ENCODE data around the gene JKAMP. TPM values are rescaled to one million over a fixed set of nuclear protein-coding genes. Genes with fewer than 3 reads are reported as not detected.
"Not testable (repeated sequence)": the region's sequence is repeated elsewhere in the genome, so short reads cannot be mapped to it uniquely, and the experiment has no call there.

JKAMP gene
- 65.1 TPM for polyA plus RNA-seq
- long read RNA-seq, donor 1, transcript JKAMP-201 (7 exons, 1,726 nt) = major isoform, 6 of 11 reads
- long read RNA-seq, donor 1, partial matches to known transcripts = 0 of 11 reads
- long read RNA-seq, donor 1, other reads (novel, unspliced or antisense) = 0 of 11 reads
- long read RNA-seq, donor 2, transcript JKAMP-205 (2 exons, 569 nt) = minor isoform, 8 of 36 reads
- long read RNA-seq, donor 2, transcript JKAMP-201 (7 exons, 1,726 nt) = major isoform, 16 of 36 reads
- long read RNA-seq, donor 2, transcript JKAMP-203 (7 exons, 1,636 nt) = minor isoform, 5 of 36 reads
- long read RNA-seq, donor 2, partial matches to known transcripts = 0 of 36 reads
- long read RNA-seq, donor 2, other reads (novel, unspliced or antisense) = 0 of 36 reads
- long read RNA-seq, donor 3 = 0 reads
- long read RNA-seq, donor 4, transcript JKAMP-201 (7 exons, 1,726 nt) = major isoform, 5 of 6 reads
- long read RNA-seq, donor 4, partial matches to known transcripts = 0 of 6 reads
- long read RNA-seq, donor 4, other reads (novel, unspliced or antisense) = 0 of 6 reads
- long read RNA-seq, donor 5, transcript JKAMP-201 (7 exons, 1,726 nt) = major isoform, 8 of 19 reads
- long read RNA-seq, donor 5, transcript JKAMP-214 (6 exons, 2,302 nt) = minor isoform, 5 of 19 reads
- long read RNA-seq, donor 5, transcript JKAMP-203 (7 exons, 1,636 nt) = minor isoform, 5 of 19 reads
- long read RNA-seq, donor 5, partial matches to known transcripts = 0 of 19 reads
- long read RNA-seq, donor 5, other reads (novel, unspliced or antisense) = 0 of 19 reads
- long read RNA-seq, donor 6, transcript JKAMP-201 (7 exons, 1,726 nt) = major isoform, 14 of 23 reads
- long read RNA-seq, donor 6, partial matches to known transcripts = 0 of 23 reads
- long read RNA-seq, donor 6, other reads (novel, unspliced or antisense) = 0 of 23 reads
- long read RNA-seq, donor 7, transcript JKAMP-201 (7 exons, 1,726 nt) = major isoform, 7 of 20 reads
- long read RNA-seq, donor 7, transcript JKAMP-205 (2 exons, 569 nt) = minor isoform, 5 of 20 reads
- long read RNA-seq, donor 7, partial matches to known transcripts = 0 of 20 reads
- long read RNA-seq, donor 7, other reads (novel, unspliced or antisense) = 0 of 20 reads
- long read RNA-seq, donor 8, transcript JKAMP-203 (7 exons, 1,636 nt) = minor isoform, 6 of 30 reads
- long read RNA-seq, donor 8, transcript JKAMP-201 (7 exons, 1,726 nt) = major isoform, 14 of 30 reads
- long read RNA-seq, donor 8, partial matches to known transcripts = 5 of 30 reads
- long read RNA-seq, donor 8, other reads (novel, unspliced or antisense) = 0 of 30 reads
- long read RNA-seq, donor 9, transcript JKAMP-201 (7 exons, 1,726 nt) = major isoform, 24 of 35 reads
- long read RNA-seq, donor 9, transcript JKAMP-203 (7 exons, 1,636 nt) = minor isoform, 6 of 35 reads
- long read RNA-seq, donor 9, partial matches to known transcripts = 0 of 35 reads
- long read RNA-seq, donor 9, other reads (novel, unspliced or antisense) = 0 of 35 reads
- long read RNA-seq, donor 10, transcript JKAMP-201 (7 exons, 1,726 nt) = major isoform, 15 of 31 reads
- long read RNA-seq, donor 10, transcript JKAMP-203 (7 exons, 1,636 nt) = minor isoform, 6 of 31 reads
- long read RNA-seq, donor 10, transcript JKAMP-214 (6 exons, 2,302 nt) = minor isoform, 6 of 31 reads
- long read RNA-seq, donor 10, partial matches to known transcripts = 0 of 31 reads
- long read RNA-seq, donor 10, other reads (novel, unspliced or antisense) = 0 of 31 reads
- long read RNA-seq, donor 11, transcript JKAMP-203 (7 exons, 1,636 nt) = minor isoform, 5 of 29 reads
- long read RNA-seq, donor 11, transcript JKAMP-201 (7 exons, 1,726 nt) = major isoform, 15 of 29 reads
- long read RNA-seq, donor 11, partial matches to known transcripts = 0 of 29 reads
- long read RNA-seq, donor 11, other reads (novel, unspliced or antisense) = 0 of 29 reads

DNA sequence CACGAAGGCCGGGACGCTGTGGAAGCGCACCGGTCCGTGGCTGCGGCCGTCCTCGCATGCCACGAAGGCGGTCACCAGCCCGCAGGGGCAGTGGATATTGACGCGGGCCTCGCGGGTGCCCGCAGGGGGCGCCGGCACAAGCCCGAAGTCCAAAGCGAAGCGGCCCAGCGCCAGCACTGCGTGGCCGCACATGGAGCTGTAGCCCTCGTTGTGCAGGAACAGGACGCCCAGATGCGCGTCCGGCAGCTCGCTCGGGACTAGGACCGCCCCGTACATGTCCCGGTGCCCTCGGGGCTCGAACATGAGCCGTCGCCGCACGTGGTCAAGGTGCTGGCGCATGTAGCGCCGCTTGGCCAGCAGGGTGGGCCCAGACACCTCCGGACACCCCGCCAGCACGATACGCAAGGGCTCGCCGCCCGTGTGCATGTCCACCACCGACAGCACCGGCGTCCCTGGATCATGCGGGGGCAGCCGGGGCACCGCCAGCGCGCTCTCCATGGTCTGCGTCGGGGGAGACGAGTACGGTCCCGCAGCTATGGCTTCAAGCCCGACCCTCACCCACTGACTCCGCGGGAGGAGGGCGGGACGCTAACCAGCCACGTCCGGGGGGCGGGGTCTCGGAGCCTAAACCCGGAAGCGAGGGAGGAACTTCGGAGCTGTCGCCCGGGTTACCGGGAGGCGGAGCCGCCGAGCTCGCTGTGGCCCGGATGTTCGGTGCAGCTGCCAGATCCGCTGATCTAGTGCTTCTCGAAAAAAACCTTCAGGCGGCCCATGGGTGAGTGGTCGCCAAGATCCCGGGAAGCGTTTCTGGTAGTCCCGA is at the start of gene JKAMP, which contains the start of gene L3HYPDH:
TSS of gene JKAMP (plus strand) at position 699 of the 820 bp plus-strand sequence. CDS start at position 772, 73 bp downstream.
TSS of gene L3HYPDH (minus strand) at position 590 of the 820 bp plus-strand sequence. CDS start at position 498, 92 bp downstream.
- Histone ChIP-seq H3K4me1 (ENCODE audit: control insufficient read depth, insufficient read depth, low read length) (peaks cover 34% of the 10 kb centered on the region), H3K9me3 (ENCODE audit: control insufficient read depth, low read depth, low read length) (no peaks in the 10 kb centered on the region), H3K27me3 (ENCODE audit: control insufficient read depth, insufficient read depth, low read length) (no peaks in the 10 kb centered on the region), H3K4me3 (ENCODE audit: low read length) (peak within 1 kb of the TSS; percentile 95), H3K36me3 (ENCODE audit: control insufficient read depth, insufficient read depth, low read length) (peaks cover 8% of the 10 kb centered on the region), H3K27ac (ENCODE audit: low read length) (peak within 1 kb of the TSS; percentile 94)
- DNase-seq = peak; percentile 95 to 97
- WGBS (ENCODE audit: insufficient coverage, low lambda C conversion rate) = no CpG with 5 or more reads among the region's 92 CpGs

- H3K4me3 ChIP-seq (ENCODE audit: low read length) = no peak overlapping the region
- H3K27ac ChIP-seq (ENCODE audit: low read length) = no peak overlapping the region
- no CpG with 5 or more reads among the region's 3 CpGs for WGBS (ENCODE audit: insufficient coverage, low lambda C conversion rate)
- no peak for DNase-seq
- H3K27me3 ChIP-seq (ENCODE audit: control insufficient read depth, insufficient read depth, low read length) = no peaks in the 10 kb centered on the region
- H3K9me3 ChIP-seq (ENCODE audit: control insufficient read depth, low read depth, low read length) = no peaks in the 10 kb centered on the region
- no peaks in the 10 kb centered on the region for H3K36me3 ChIP-seq (ENCODE audit: control insufficient read depth, insufficient read depth, low read length)
- no peaks in the 10 kb centered on the region for H3K4me1 ChIP-seq (ENCODE audit: control insufficient read depth, insufficient read depth, low read length)
Observed at GRCh38 chr14:59435101-59435500, 49.2 kb upstream of the JKAMP start.

GRCh38 chr14:59435987-59436386 is 48.3 kb upstream of the JKAMP start:
- Histone ChIP-seq H3K9me3 (ENCODE audit: control insufficient read depth, low read depth, low read length) (no peaks in the 10 kb centered on the region), H3K4me1 (ENCODE audit: control insufficient read depth, insufficient read depth, low read length) (no peaks in the 10 kb centered on the region), H3K4me3 (ENCODE audit: low read length) (no peak overlapping the region), H3K36me3 (ENCODE audit: control insufficient read depth, insufficient read depth, low read length) (no peaks in the 10 kb centered on the region), H3K27ac (ENCODE audit: low read length) (no peak overlapping the region), H3K27me3 (ENCODE audit: control insufficient read depth, insufficient read depth, low read length) (no peaks in the 10 kb centered on the region)
- no peak for DNase-seq
- WGBS (ENCODE audit: insufficient coverage, low lambda C conversion rate) = no CpG with 5 or more reads among the region's 1 CpG

GRCh38 chr14:59438195-59438647 is 46.1 kb upstream of the JKAMP start:
- H3K4me1 ChIP-seq (ENCODE audit: control insufficient read depth, insufficient read depth, low read length) = no peaks in the 10 kb centered on the region
- no peaks in the 10 kb centered on the region for H3K36me3 ChIP-seq (ENCODE audit: control insufficient read depth, insufficient read depth, low read length)
- no peak overlapping the region for H3K4me3 ChIP-seq (ENCODE audit: low read length)
- no peak for DNase-seq
- no peak overlapping the region for H3K27ac ChIP-seq (ENCODE audit: low read length)
- H3K27me3 ChIP-seq (ENCODE audit: control insufficient read depth, insufficient read depth, low read length) = no peaks in the 10 kb centered on the region
- H3K9me3 ChIP-seq (ENCODE audit: control insufficient read depth, low read depth, low read length) = no peaks in the 10 kb centered on the region
- WGBS (ENCODE audit: insufficient coverage, low lambda C conversion rate) = 100% methylated on average over 1 of the region's 1 CpG

DNA sequence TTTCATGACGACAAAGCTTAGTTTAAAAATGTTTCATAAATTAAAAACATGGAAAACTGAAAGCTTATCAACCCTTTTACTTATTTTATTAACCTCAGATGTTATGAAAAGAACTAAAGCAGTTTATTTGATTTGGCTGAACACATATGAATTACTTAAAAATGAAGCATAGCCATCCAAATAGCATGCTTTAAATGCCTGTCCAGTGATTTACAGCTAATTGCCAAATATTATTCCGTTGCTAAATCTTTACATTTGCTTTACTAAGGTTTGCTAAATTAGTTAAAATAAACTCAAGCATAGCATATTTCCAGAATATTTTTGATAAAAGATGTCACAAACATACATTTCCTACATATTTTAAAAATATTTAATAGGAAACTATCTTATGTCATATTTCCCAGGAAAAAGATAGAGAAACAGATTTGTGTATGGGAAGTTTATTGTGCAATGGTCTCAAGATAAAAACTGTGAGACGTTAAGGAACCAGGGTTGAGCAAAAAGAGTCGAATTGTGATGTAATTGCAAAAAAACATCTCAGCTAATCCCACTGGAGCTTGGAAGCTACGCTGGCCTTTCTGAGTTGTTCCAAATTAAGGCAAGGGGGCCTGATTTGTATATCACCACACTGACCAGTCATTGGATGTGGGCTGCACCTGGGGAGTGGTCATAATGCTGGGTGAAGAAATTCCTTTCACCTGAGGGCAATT is 44.9 kb upstream of the JKAMP start:
- H3K27ac ChIP-seq (ENCODE audit: low read length) = no peak overlapping the region
- H3K36me3 ChIP-seq (ENCODE audit: control insufficient read depth, insufficient read depth, low read length) = no peaks in the 10 kb centered on the region
- H3K27me3 ChIP-seq (ENCODE audit: control insufficient read depth, insufficient read depth, low read length) = no peaks in the 10 kb centered on the region
- no peaks in the 10 kb centered on the region for H3K9me3 ChIP-seq (ENCODE audit: control insufficient read depth, low read depth, low read length)
- DNase-seq = no peak
- 86% methylated on average over 3 of the region's 5 CpGs for WGBS (ENCODE audit: insufficient coverage, low lambda C conversion rate)
- H3K4me1 ChIP-seq (ENCODE audit: control insufficient read depth, insufficient read depth, low read length) = no peaks in the 10 kb centered on the region
- H3K4me3 ChIP-seq (ENCODE audit: low read length) = no peak overlapping the region

GRCh38 chr14:59448673-59449072 is 35.6 kb upstream of the JKAMP start:
- not testable (repeated sequence) for DNase-seq
- no CpG with 5 or more reads among the region's 2 CpGs for WGBS (ENCODE audit: insufficient coverage, low lambda C conversion rate)

GRCh38 chr14:59450716-59451115 is 33.6 kb upstream of the JKAMP start:
- Histone ChIP-seq H3K9me3 (ENCODE audit: control insufficient read depth, low read depth, low read length) (no peaks in the 10 kb centered on the region), H3K27ac (ENCODE audit: low read length) (no peak overlapping the region), H3K27me3 (ENCODE audit: control insufficient read depth, insufficient read depth, low read length) (no peaks in the 10 kb centered on the region), H3K4me1 (ENCODE audit: control insufficient read depth, insufficient read depth, low read length) (no peaks in the 10 kb centered on the region), H3K36me3 (ENCODE audit: control insufficient read depth, insufficient read depth, low read length) (no peaks in the 10 kb centered on the region), H3K4me3 (ENCODE audit: low read length) (no peak overlapping the region)
- DNase-seq = no peak
- WGBS (ENCODE audit: insufficient coverage, low lambda C conversion rate) = no CpG with 5 or more reads among the region's 3 CpGs

More at GRCh38 chr14:59448673-59449072, 35.6 kb upstream of the JKAMP start:
- not testable (repeated sequence) for H3K27me3 ChIP-seq (ENCODE audit: control insufficient read depth, insufficient read depth, low read length); H3K27ac ChIP-seq (ENCODE audit: low read length); H3K9me3 ChIP-seq (ENCODE audit: control insufficient read depth, low read depth, low read length); H3K4me3 ChIP-seq (ENCODE audit: low read length); H3K36me3 ChIP-seq (ENCODE audit: control insufficient read depth, insufficient read depth, low read length); H3K4me1 ChIP-seq (ENCODE audit: control insufficient read depth, insufficient read depth, low read length)

DNA sequence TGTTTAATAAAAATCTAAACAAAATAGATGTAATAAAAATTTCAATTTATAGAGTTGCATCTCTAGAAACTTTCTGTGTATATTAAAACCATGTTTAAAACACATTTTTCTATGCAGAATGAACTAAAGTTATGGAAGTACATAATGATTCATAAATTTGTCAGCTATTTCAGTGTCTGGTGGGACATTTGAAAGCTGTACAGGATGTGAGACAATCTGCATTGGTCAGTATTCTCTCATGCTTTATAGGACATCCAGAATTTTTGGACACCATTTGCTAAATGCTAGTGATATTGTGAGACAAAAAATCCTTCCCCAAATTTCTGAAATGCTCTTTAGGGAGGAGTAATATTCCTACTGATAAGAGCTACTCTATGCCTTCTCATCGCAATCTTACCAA is 32.5 kb upstream of the JKAMP start:
- DNase-seq = no peak
- no peaks in the 10 kb centered on the region for H3K36me3 ChIP-seq (ENCODE audit: control insufficient read depth, insufficient read depth, low read length)
- H3K9me3 ChIP-seq (ENCODE audit: control insufficient read depth, low read depth, low read length) = peaks cover under 1% of the 10 kb centered on the region
- H3K27me3 ChIP-seq (ENCODE audit: control insufficient read depth, insufficient read depth, low read length) = no peaks in the 10 kb centered on the region
- no peak overlapping the region for H3K4me3 ChIP-seq (ENCODE audit: low read length)
- WGBS (ENCODE audit: insufficient coverage, low lambda C conversion rate) = no CpG with 5 or more reads among the region's 1 CpG
- no peak overlapping the region for H3K27ac ChIP-seq (ENCODE audit: low read length)
- no peaks in the 10 kb centered on the region for H3K4me1 ChIP-seq (ENCODE audit: control insufficient read depth, insufficient read depth, low read length)
